GM13976 (cell line): ENCODE data around the gene IFT20.

Experiments
- DNase-seq: peaks from one replicate; pipeline ENCODE4 v3.0.0; 2012; ENCODE audit warnings: low spot score
- CTCF ChIP-seq: IDR thresholded peaks from 2 replicates; pipeline ENCODE4 v1.5.1; 2012; ENCODE audit warnings: borderline replicate concordance, mild to moderate bottlenecking; ENCODE audit not compliant: insufficient read depth; ENCODE audit errors: extremely low read depth, missing control alignments, control extremely low read depth
- in situ Hi-C: fragments of 300-500 bp; cut with MboI; formaldehyde crosslinking; loops from one replicate; pipeline ENCODE4 v1.12.0; 2022; ENCODE audit warnings: low sequenced_read_pairs, mixed read lengths, inconsistent platforms; ENCODE audit not compliant: unreplicated experiment

Gene IFT20

GRCh38 chr17:28372945-28373274, 37.6 kb upstream of the IFT20 start:
- in situ Hi-C loops, result loop anchor here (10.0 kb wide), 1 partner anchor 62 kb away; no protein-coding TSS in a partner anchor
- DNase-seq, result no peak

GRCh38 chr17:28372203-28372944, 37.1 kb upstream of the IFT20 start:
- in situ Hi-C loops, result loop anchor here (10.0 kb wide), 1 partner anchor 62 kb away; no protein-coding TSS in a partner anchor
- peak; percentile 63 for DNase-seq
- no peak for TF ChIP-seq CTCF

More at GRCh38 chr17:28372945-28373274, 37.6 kb upstream of the IFT20 start:
- TF ChIP-seq CTCF, result no peak

- in situ Hi-C loops, result loop anchor here (10.0 kb wide), 1 partner anchor 63 kb away; no protein-coding TSS in a partner anchor
- TF ChIP-seq CTCF, result no peak
- peak; percentile 96 for DNase-seq
Measured at GRCh38 chr17:28371245-28372202, 36.3 kb upstream of the IFT20 start, which contains the start of gene SARM1. TSS of gene SARM1 (plus strand) at chr17:28371694. CDS start at chr17:28372033, 339 bp downstream.

- no peak for DNase-seq
- in situ Hi-C loops, result loop anchor here (10.0 kb wide), 1 partner anchor 64 kb away; no protein-coding TSS in a partner anchor
- no peak for TF ChIP-seq CTCF
Measured at GRCh38 chr17:28370744-28371103, 35.5 kb upstream of the IFT20 start.

GRCh38 chr17:28370035-28370743, 34.9 kb upstream of the IFT20 start, which contains the start of gene VTN:
TSS of gene VTN (minus strand) at chr17:28370307. CDS start at chr17:28370203, 104 bp downstream.
- no peak for TF ChIP-seq CTCF
- in situ Hi-C loops, result loop anchor here (10.0 kb wide), 1 partner anchor 65 kb away; no protein-coding TSS in a partner anchor
- DNase-seq, result no peak

GRCh38 chr17:28369684-28370034, 34.4 kb upstream of the IFT20 start:
- TF ChIP-seq CTCF, result no peak
- in situ Hi-C loops, result loop anchor here (10.0 kb wide), 1 partner anchor 65 kb away; no protein-coding TSS in a partner anchor
- DNase-seq, result no peak
